Measurements from ENCODE around the gene NEURL1B. TPM values are rescaled to one million over a fixed set of nuclear protein-coding genes. Genes with fewer than 3 reads are reported as not detected.
A peak's percentile ranks its signal among the peaks of the same experiment; 100 is the strongest.

Gene NEURL1B
- total and polyA plus RNA-seq, 4 donors, result 1.5 to 10.0 (median 5.5) TPM

DNA sequence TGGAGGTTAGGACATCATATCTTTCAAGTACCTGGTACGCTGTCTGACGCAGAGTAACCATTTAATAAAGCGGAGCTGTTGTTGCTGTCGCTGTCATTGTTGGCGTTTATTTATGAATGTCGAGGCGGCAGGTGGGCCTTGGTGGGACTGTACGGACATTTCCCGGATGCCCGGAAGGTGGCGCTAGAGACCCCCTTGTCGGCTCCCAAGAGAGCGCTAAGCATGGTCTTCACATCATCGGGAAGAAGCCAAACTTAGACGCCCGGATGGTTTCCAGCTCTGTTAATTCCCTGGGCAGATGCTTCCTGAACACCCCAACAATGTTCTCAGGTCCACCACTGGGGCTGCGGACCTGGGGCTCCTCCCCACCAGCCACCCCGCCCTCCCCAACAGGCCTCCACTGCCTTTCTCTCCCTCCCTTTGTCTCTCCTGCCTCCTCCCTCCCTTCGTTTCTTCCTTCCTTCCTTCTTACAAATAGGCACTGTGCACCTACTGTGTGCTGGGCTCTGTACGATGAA, 75.8 kb downstream of the NEURL1B start:
- Histone ChIP-seq H3K4me3 (ENCODE audit: low read depth in 1 of 3, low read length in 3 of 3) (no peak overlapping the region), H3K4me1 (ENCODE audit: control insufficient read depth in 4 of 4, insufficient read depth in 4 of 4, low read length in 3 of 4) (peaks cover 16 to 43% (median 28%) of the 10 kb centered on the region in 4 donors), H3K9ac (ENCODE audit: low read depth in 1 of 2, low read length in 2 of 2) (peak overlapping the region in 1 of 2 donors; percentile 20), H3K36me3 (ENCODE audit: control insufficient read depth in 4 of 4, insufficient read depth in 3 of 4, low read depth in 1 of 4, low read length in 3 of 4) (no peaks in the 10 kb centered on the region), H3K27me3 (ENCODE audit: control insufficient read depth in 4 of 4, insufficient read depth in 4 of 4, low read length in 3 of 4) (no peaks in the 10 kb centered on the region), H3K9me3 (ENCODE audit: control insufficient read depth in 4 of 4, low read length in 3 of 4) (no peaks in the 10 kb centered on the region), H3K27ac (ENCODE audit: low read depth in 1 of 2, low read length in 2 of 2) (no peak overlapping the region)
- TF ChIP-seq SP1 (IDR thresholded peaks at IDR 0.05) (peak; percentile 21), RXRA (IDR thresholded peaks at IDR 0.05) (no peak), NR2F2 (IDR thresholded peaks at IDR 0.05) (peak; percentile 20), YY1 (IDR thresholded peaks at IDR 0.05) (no peak), RAD21 (IDR thresholded peaks at IDR 0.05) (peak; percentile 94 to 95)
- TF ChIP-seq, protein P1, sequence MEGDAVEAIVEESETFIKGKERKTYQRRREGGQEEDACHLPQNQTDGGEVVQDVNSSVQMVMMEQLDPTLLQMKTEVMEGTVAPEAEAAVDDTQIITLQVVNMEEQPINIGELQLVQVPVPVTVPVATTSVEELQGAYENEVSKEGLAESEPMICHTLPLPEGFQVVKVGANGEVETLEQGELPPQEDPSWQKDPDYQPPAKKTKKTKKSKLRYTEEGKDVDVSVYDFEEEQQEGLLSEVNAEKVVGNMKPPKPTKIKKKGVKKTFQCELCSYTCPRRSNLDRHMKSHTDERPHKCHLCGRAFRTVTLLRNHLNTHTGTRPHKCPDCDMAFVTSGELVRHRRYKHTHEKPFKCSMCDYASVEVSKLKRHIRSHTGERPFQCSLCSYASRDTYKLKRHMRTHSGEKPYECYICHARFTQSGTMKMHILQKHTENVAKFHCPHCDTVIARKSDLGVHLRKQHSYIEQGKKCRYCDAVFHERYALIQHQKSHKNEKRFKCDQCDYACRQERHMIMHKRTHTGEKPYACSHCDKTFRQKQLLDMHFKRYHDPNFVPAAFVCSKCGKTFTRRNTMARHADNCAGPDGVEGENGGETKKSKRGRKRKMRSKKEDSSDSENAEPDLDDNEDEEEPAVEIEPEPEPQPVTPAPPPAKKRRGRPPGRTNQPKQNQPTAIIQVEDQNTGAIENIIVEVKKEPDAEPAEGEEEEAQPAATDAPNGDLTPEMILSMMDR (IDR thresholded peaks at IDR 0.05; ENCODE audit: low read depth, low read length, missing input control), result peak; percentile 84
- 14% methylated on average over 20 of the region's 20 CpGs for WGBS
- DNase-seq (ENCODE audit: low spot score), result peak; percentile 87

DNA sequence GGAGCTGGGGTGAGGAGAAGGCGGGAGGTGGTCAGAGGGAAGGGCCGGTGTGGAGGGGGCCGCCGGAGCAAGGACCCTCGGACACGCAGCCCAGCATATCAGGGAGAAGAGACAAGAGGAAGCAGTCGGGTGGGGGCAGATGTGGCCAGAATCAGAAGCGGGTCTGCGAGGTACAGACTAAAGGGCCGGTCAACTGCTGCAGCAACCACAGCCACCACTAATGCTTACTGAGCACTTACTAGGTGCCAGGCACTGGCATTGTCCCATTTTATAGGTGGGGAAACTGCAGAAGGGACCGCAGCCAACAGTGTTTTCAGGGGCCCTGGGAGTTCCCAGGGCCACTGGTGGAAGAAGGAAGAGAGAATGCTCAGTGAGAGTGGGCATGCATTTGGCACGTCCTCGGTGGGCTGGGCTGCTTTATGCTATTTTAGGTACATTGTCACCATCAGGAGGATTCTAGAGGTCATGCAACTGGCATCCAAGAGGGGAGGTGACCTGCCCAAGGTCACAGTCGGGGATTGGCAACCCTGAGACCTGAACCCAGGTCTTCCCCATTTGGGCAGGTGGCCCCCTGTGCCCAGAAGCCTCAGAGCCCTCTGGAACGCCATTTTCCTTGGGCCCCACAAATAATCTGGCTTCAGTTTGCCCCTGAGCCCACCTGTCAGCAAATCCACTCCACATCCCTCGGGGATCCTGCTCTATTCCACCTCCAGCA, 76.6 kb downstream of the NEURL1B start:
- Histone ChIP-seq H3K27ac (ENCODE audit: low read depth in 1 of 2, low read length in 2 of 2) (no peak overlapping the region), H3K9ac (ENCODE audit: low read depth in 1 of 2, low read length in 2 of 2) (no peak overlapping the region), H3K9me3 (ENCODE audit: control insufficient read depth in 4 of 4, low read length in 3 of 4) (no peaks in the 10 kb centered on the region), H3K36me3 (ENCODE audit: control insufficient read depth in 4 of 4, insufficient read depth in 3 of 4, low read depth in 1 of 4, low read length in 3 of 4) (no peaks in the 10 kb centered on the region), H3K27me3 (ENCODE audit: control insufficient read depth in 4 of 4, insufficient read depth in 4 of 4, low read length in 3 of 4) (no peaks in the 10 kb centered on the region), H3K4me1 (ENCODE audit: control insufficient read depth in 4 of 4, insufficient read depth in 4 of 4, low read length in 3 of 4) (peaks cover 22 to 51% (median 34%) of the 10 kb centered on the region in 4 donors), H3K4me3 (ENCODE audit: low read depth in 1 of 3, low read length in 3 of 3) (no peak overlapping the region)
- WGBS, result 85% methylated on average over 16 of the region's 16 CpGs
- DNase-seq (ENCODE audit: low spot score), result no peak
- TF ChIP-seq RAD21 (IDR thresholded peaks at IDR 0.05), result no peak
- TF ChIP-seq, protein P2, sequence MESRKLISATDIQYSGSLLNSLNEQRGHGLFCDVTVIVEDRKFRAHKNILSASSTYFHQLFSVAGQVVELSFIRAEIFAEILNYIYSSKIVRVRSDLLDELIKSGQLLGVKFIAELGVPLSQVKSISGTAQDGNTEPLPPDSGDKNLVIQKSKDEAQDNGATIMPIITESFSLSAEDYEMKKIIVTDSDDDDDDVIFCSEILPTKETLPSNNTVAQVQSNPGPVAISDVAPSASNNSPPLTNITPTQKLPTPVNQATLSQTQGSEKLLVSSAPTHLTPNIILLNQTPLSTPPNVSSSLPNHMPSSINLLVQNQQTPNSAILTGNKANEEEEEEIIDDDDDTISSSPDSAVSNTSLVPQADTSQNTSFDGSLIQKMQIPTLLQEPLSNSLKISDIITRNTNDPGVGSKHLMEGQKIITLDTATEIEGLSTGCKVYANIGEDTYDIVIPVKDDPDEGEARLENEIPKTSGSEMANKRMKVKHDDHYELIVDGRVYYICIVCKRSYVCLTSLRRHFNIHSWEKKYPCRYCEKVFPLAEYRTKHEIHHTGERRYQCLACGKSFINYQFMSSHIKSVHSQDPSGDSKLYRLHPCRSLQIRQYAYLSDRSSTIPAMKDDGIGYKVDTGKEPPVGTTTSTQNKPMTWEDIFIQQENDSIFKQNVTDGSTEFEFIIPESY (IDR thresholded peaks at IDR 0.05), result no peak
- TF ChIP-seq, protein P3, sequence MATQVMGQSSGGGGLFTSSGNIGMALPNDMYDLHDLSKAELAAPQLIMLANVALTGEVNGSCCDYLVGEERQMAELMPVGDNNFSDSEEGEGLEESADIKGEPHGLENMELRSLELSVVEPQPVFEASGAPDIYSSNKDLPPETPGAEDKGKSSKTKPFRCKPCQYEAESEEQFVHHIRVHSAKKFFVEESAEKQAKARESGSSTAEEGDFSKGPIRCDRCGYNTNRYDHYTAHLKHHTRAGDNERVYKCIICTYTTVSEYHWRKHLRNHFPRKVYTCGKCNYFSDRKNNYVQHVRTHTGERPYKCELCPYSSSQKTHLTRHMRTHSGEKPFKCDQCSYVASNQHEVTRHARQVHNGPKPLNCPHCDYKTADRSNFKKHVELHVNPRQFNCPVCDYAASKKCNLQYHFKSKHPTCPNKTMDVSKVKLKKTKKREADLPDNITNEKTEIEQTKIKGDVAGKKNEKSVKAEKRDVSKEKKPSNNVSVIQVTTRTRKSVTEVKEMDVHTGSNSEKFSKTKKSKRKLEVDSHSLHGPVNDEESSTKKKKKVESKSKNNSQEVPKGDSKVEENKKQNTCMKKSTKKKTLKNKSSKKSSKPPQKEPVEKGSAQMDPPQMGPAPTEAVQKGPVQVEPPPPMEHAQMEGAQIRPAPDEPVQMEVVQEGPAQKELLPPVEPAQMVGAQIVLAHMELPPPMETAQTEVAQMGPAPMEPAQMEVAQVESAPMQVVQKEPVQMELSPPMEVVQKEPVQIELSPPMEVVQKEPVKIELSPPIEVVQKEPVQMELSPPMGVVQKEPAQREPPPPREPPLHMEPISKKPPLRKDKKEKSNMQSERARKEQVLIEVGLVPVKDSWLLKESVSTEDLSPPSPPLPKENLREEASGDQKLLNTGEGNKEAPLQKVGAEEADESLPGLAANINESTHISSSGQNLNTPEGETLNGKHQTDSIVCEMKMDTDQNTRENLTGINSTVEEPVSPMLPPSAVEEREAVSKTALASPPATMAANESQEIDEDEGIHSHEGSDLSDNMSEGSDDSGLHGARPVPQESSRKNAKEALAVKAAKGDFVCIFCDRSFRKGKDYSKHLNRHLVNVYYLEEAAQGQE (IDR thresholded peaks at IDR 0.05), result no peak
- TF ChIP-seq, protein P4, sequence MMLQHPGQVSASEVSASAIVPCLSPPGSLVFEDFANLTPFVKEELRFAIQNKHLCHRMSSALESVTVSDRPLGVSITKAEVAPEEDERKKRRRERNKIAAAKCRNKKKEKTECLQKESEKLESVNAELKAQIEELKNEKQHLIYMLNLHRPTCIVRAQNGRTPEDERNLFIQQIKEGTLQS (IDR thresholded peaks at IDR 0.05), result no peak
- no peak for TF ChIP-seq FOXA2 (IDR thresholded peaks at IDR 0.05)
- TF ChIP-seq, protein P1 (IDR thresholded peaks at IDR 0.05; ENCODE audit: low read depth, low read length, missing input control), result no peak
- no peak for TF ChIP-seq FOXA1 (IDR thresholded peaks at IDR 0.05)
- no peak for TF ChIP-seq SP1 (IDR thresholded peaks at IDR 0.05)
- TF ChIP-seq EGR1 (IDR thresholded peaks at IDR 0.05; ENCODE audit: low read depth in 2 of 2), result no peak
